ENCODE data around the gene GATA6.

- TF ChIP-seq CTCF (tag by site-specific recombination; IDR thresholded peaks at IDR 0.05) = no peak
- TF ChIP-seq ZNF221 (tag by site-specific recombination; IDR thresholded peaks at IDR 0.05; ENCODE audit: borderline replicate concordance) = no peak
Observed at GRCh38 chr18:22229456-22230124, 60.2 kb downstream of the GATA6 start.

All from HEK293 (cell line).